HUES64 (cell line): ENCODE measurements around the gene FREY1.

Experiments
- H3K27ac ChIP-seq: 2 replicates; pipeline ENCODE4 v1.7.0; 2013; ENCODE audit warnings: low read depth, low read length, inconsistent platforms
- H3K27me3 ChIP-seq: 2 replicates; pipeline ENCODE4 v1.6.1; 2013; ENCODE audit warnings: mild to moderate bottlenecking, low read length; ENCODE audit not compliant: insufficient read depth
- H3K36me3 ChIP-seq: 2 replicates; pipeline ENCODE4 v1.6.1; 2013; ENCODE audit warnings: mild to moderate bottlenecking, low read length; ENCODE audit not compliant: insufficient read depth
- H3K4me1 ChIP-seq: 2 replicates; pipeline ENCODE4 v1.6.1; 2013; ENCODE audit warnings: mild to moderate bottlenecking, low read length, moderate library complexity; ENCODE audit not compliant: insufficient read depth
- H3K4me3 ChIP-seq: 2 replicates; pipeline ENCODE4 v1.5.1; 2013; ENCODE audit warnings: mild to moderate bottlenecking, low read length, moderate library complexity
- H3K9ac ChIP-seq: 2 replicates; pipeline ENCODE4 v1.6.1; 2013; ENCODE audit warnings: mild to moderate bottlenecking, low read depth, low read length
- H3K9me3 ChIP-seq: 2 replicates; pipeline ENCODE4 v1.6.1; 2013; ENCODE audit warnings: low read depth, low read length; ENCODE audit not compliant: insufficient read depth
- WGBS: fragments of 150-250, 120-280 bp; methylation state at CpG from one replicate; pipeline ENCODE4 v1.1.7; 2013; ENCODE audit warnings: missing lambda C conversion rate; 5-methylcytosine and 5-hydroxymethylcytosine counted together

FREY1 gene

DNA sequence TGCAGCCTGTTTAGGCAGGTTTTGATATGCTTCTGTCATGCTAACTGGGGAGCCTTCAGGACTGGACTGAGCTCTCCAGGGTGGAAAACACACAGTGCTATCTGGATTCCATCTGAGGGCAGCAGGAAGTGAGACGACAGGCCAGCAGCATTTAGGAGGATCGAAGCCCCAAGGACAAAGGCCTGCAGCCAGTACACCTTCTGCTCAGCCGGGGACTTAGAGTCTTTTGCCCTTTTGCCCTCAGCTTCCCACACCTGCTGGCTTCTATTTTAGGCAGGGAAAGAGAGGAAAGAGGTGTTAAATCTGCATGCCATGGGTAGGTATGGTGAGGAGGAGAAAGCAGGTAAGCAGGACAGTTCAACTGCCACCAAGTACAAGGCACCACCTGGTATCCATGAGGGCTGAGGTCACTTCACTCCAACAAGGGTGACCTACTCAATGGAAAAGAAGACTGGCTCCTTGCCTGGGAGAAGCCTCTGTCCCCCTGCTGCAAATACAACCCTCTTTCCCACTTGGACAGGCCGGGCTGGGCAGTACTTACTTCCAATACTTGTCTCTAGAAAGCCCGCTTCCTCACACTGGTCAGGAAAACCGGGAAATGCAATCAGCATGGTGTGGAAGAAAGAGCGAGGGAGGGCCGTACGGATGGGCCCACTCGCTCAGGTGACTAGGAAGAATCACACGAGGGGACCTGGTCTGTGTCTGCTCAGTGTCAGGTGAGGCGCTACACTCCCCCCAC is 27.7 kb upstream of the FREY1 start:
- 91% methylated on average over 12 of the region's 12 CpGs for WGBS

DNA sequence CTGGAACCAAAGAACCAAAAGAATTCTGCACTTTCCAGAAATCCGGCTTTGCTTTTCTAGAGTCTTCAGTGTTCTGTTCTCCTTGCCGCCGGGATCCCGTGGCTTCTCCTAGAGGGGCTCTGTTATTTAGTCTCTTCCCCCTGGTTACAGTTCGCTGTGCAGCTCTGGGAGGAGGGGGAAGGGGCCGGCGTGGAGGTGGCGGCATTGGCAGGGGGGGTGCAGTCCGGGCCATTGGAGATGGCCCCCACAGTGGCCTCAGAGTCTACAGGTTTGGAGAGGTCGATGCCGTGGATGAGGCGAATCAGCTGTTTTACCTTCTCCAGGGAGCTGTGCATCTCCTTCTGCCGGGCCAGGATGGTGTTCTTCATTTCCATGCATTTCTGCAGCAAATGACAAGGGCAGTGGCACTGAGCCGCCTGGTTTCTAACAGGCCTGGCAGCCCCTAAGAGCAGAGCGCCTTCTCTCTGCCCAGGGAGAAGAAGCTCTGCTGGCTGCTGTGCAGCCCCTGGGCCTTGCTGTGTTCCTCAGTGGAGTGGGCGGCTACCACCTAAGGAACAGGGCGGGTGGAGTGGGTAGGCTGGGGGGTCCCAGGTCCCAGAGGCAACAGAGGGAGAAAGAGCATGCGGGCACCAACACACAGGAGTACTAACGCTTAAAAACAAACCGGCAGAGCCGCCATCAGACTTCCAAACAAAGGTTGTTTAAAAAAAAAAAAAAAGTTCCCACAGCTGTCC is 26.9 kb upstream of the FREY1 start:
- Histone ChIP-seq H3K36me3 (peaks cover 62% of the 10 kb centered on the region), H3K4me3 (no peak overlapping the region), H3K4me1 (peaks cover 7% of the 10 kb centered on the region; the same call in 1 of the 2 replicates), H3K9me3 (no peaks in the 10 kb centered on the region), H3K27ac (no peak overlapping the region), H3K27me3 (no peaks in the 10 kb centered on the region), H3K9ac (no peak overlapping the region)
- WGBS: 93% methylated on average over 21 of the region's 21 CpGs

More for the DNA sequence above, 27.7 kb upstream of the FREY1 start:
- peaks cover 62% of the 10 kb centered on the region for H3K36me3 ChIP-seq
- H3K9ac ChIP-seq: no peak overlapping the region
- no peaks in the 10 kb centered on the region for H3K27me3 ChIP-seq
- H3K9me3 ChIP-seq: no peaks in the 10 kb centered on the region
- no peak overlapping the region for H3K4me3 ChIP-seq
- no peak overlapping the region for H3K27ac ChIP-seq
- H3K4me1 ChIP-seq: peaks cover 7% of the 10 kb centered on the region; the same call in 1 of the 2 replicates

DNA sequence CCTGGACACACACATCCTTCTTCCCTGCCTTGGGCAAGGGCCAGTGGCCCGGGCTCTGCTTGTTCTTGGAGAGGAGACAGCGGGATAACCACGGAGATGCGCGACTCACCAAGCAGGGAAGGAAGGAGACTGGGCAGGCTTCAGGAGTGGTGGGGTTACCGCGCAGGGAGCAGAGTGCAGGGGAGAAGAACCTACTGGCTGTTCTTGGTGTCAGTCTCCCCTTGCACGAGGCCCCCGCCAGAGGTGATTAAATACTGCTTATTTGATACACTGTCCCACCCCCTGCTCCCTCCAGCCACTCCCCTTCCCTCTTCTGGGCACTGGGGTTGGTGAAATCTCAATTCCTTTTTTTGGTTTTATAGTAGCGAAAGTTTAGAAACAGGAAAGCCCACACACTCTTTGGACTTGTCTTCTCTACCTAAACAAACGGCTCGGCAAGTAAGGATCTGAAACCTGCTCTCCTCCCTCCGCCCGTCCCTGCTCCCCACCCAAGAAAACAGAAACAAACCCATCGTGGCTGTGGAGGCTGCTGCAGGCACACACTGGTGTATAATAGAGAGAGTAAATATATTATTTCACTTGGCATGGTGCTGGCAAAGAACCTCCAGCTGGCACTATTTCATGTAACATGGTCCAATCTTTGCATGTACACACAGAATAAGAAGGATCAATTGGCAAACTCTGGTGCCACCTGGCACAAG is 26.2 kb upstream of the FREY1 start:
- Histone ChIP-seq H3K36me3 (peaks cover 66% of the 10 kb centered on the region), H3K9me3 (no peaks in the 10 kb centered on the region), H3K9ac (no peak overlapping the region), H3K27me3 (no peaks in the 10 kb centered on the region), H3K27ac (no peak overlapping the region), H3K4me1 (peaks cover 3% of the 10 kb centered on the region; the same call in 1 of the 2 replicates), H3K4me3 (no peak overlapping the region)
- WGBS: 95% methylated on average over 14 of the region's 15 CpGs

DNA sequence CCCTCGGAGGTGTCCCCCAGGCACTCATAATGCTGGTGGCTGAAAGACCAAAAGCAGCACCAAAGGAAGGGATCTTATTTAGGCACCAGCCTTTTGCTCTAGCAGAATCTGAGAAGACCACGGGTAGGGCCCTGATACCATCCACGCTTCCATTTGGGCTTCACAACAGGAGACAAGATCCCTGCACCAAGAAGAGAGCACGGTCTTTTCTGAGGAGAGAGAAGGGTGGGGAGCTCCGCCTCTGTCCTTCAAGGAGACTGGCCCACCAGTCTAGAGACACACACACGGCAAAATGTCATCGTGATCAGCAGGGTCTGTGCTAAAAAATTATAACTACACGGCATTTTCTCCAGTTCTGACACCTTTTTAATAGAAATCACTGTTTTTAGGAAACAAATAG is 25.1 kb upstream of the FREY1 start:
- Histone ChIP-seq H3K27ac (no peak overlapping the region), H3K4me3 (no peak overlapping the region), H3K27me3 (no peaks in the 10 kb centered on the region), H3K36me3 (peaks cover 72% of the 10 kb centered on the region), H3K4me1 (no peaks in the 10 kb centered on the region), H3K9ac (no peak overlapping the region), H3K9me3 (no peaks in the 10 kb centered on the region)
- WGBS: 89% methylated on average over 8 of the region's 8 CpGs

DNA sequence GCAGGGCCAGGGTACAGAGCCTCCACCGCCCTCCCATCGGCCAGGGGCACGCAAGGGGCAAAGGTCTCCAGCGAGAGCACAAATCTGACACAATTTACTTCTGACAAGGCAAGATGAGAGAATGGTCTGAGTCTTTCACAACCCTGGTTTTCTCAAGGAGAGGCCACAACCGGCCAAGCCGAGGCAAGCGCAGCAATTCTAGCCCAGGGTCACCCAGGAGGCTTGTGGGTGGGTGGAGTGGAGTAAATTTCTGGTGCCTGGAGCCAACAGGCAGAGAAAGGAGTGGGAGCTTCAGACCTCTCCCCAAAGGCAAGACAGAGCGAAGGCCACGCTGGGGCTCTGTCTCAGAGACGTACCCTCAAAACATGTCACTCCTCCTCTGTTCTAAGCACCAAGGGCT is 24.7 kb upstream of the FREY1 start:
- Histone ChIP-seq H3K4me1 (no peaks in the 10 kb centered on the region), H3K27ac (no peak overlapping the region), H3K9me3 (no peaks in the 10 kb centered on the region), H3K4me3 (no peak overlapping the region), H3K27me3 (no peaks in the 10 kb centered on the region), H3K36me3 (peaks cover 72% of the 10 kb centered on the region), H3K9ac (no peak overlapping the region)
- 96% methylated on average over 10 of the region's 10 CpGs for WGBS

DNA sequence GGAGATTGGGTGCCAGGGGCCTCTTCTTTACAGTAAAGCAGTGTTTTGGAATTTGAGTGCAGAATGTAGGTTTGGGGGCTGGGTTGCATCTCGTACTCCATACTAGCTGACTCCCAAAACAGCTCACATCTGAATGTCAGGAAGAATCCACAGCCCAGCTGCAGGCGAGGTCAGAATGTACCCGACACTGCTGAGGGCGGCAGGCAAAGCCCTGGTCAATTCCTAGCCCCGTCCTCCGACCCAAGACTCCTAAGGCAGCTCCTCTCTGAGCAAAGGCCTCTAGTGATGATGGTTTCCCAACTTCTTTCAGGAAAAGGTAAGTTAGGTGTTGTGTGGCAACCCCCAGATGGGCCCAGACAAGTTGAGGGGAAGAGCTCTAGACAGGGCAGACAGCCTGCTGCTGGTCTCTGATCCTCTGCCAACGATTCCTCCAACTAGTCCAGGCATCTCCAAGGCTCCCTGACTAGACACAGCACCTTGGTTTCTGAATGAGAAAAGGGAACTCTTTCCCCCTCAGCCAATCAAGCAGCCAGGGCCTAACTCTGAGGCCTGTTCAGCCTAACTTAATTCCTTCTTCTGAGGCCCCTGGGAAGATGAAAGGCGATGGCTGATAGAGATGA is 24.0 kb upstream of the FREY1 start:
- H3K4me1 ChIP-seq: no peaks in the 10 kb centered on the region
- WGBS: 95% methylated on average over 8 of the region's 8 CpGs
- no peak overlapping the region for H3K4me3 ChIP-seq
- no peak overlapping the region for H3K9ac ChIP-seq
- H3K27me3 ChIP-seq: no peaks in the 10 kb centered on the region
- no peak overlapping the region for H3K27ac ChIP-seq
- H3K36me3 ChIP-seq: peaks cover 74% of the 10 kb centered on the region
- H3K9me3 ChIP-seq: no peaks in the 10 kb centered on the region

DNA sequence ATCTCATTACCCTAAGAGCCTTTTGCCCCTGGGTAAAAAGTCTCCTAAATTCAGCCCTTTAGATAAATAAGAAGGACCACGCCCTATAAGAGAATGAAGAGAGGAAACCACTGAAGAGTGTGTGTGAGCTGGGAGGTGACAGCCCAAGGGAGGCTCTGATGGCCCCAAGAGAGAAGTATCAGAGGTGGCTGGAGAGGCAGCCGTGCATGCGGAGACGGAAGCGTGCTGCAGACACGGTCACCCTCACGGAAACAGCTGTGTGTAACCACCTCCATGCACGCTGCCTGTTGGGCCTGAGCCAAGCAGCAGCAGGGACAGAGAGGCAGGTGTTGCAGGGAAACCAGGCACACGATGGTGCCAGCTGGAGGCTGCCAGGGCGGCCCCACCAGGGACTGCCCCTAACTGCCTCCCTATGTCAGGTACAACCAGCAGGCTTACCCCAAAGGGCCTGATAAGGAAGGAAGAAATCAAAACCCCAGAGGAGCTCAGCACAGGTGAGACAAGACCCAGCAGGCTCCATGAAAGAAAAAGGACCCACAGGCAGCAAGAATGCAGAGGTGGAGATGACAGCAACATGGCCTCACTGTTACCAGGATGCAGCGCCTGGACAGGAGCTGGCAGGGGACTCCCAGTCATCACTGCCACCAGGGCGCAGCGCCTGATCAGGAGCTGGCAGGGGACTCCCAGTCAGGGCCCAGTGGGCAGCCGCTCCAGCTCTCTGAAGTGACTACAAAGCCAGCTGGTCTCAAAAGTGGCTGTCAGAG is 23.1 kb upstream of the FREY1 start:
- WGBS: 93% methylated on average over 14 of the region's 14 CpGs
- Histone ChIP-seq H3K9ac (no peak overlapping the region), H3K27me3 (no peaks in the 10 kb centered on the region), H3K27ac (no peak overlapping the region), H3K36me3 (peaks cover 70% of the 10 kb centered on the region), H3K4me1 (no peaks in the 10 kb centered on the region), H3K9me3 (no peaks in the 10 kb centered on the region), H3K4me3 (no peak overlapping the region)

DNA sequence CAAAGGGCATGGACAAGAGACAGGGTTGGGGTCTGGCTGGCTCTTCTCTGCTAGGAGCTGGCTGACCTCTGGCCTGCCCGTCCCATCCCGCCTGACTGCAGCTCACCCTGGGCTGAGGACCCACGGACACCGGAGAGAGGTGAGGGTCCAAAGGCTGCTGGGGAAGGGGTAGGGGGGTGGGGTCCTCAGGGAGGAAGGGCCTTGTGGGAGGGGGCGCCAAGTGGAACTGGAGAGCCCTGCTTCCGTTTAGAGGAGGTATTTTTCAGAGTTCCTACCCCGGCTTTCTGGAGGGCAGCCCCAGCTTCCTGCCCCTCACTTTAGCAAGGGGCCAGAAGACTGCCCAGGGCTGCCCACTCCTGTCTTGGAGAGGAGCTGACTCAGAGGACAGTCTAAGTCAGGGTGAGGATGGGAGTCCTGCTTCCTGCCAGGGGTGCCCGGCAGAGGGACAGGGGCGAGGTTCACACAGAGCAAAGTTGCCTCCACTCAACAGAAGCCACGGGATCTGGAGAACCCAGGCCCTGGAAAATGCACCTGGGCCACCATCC is 22.5 kb upstream of the FREY1 start:
- Histone ChIP-seq H3K27ac (no peak overlapping the region), H3K4me3 (no peak overlapping the region), H3K9ac (no peak overlapping the region), H3K4me1 (no peaks in the 10 kb centered on the region), H3K27me3 (no peaks in the 10 kb centered on the region), H3K9me3 (no peaks in the 10 kb centered on the region), H3K36me3 (peaks cover 65% of the 10 kb centered on the region)
- WGBS: 91% methylated on average over 10 of the region's 10 CpGs

DNA sequence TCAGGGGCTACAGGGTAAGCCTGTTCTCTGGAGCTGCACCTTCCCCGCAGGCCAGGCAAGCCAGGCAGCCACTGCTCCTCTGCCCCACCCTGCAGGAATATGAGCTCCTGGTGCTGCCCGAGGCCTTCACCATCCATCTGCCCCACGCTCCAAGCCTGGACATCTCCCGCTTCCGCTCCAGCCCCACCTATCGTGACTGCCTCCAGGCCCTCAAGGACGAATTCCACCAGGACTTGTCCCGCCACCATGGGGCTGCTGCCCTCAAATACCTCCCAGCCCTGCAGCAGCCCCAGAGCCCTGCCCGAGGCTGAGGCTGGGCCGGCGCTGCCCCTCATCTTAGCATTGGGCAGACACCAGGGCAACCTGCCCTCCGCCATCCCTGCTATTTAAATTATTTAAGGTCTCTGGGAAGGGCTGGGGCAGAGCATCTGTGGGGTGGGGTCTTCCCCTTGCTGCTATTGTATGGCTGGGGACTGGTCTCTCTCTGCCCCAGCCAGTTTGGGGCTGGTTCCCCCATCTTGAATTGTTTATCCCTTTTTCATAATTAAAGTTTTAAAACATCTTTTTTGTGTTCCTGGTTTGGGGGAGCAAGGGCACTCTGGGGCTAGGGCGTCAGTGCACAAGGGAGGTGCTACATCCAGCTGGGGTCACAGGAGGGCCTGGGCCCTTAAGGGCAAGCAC is 21.6 kb upstream of the FREY1 start:
- no peak overlapping the region for H3K9ac ChIP-seq
- peaks cover 63% of the 10 kb centered on the region for H3K36me3 ChIP-seq
- no peaks in the 10 kb centered on the region for H3K4me1 ChIP-seq
- H3K27me3 ChIP-seq: no peaks in the 10 kb centered on the region
- 90% methylated on average over 12 of the region's 13 CpGs for WGBS
- no peaks in the 10 kb centered on the region for H3K9me3 ChIP-seq
- H3K27ac ChIP-seq: no peak overlapping the region
- no peak overlapping the region for H3K4me3 ChIP-seq
